H1 (cell line): Measurements from ENCODE around the gene SV2B. TPM values are rescaled to one million over a fixed set of nuclear protein-coding genes. Genes with fewer than 3 reads are reported as not detected.

Experiments used
- CTCF ChIA-PET: fragments of 300-600 bp; sonication (Branson Sonifier 250); formaldehyde crosslinking; loops from one replicate; lab custom pipeline; 2021; ENCODE audit not compliant: partially characterized antibody; lab: Charles Lee
- POLR2A ChIA-PET: fragments of 300-600 bp; sonication (Branson Sonifier 250); formaldehyde crosslinking; loops from one replicate; lab custom pipeline; 2021; ENCODE audit warnings: inconsistent platforms; ENCODE audit not compliant: partially characterized antibody; lab: Charles Lee
- DNase-seq, 2 experiments: peaks; one replicate each; pipeline versions ENCODE4 v3.0.0 to v3.0.0-alpha.2; 2010 to 2022; ENCODE audit warnings: low spot score in 2 of 2, low read depth in 1 of 2, mixed read lengths in 1 of 2
- FAIRE-seq: peaks from 2 replicates; lab custom pipeline; 2011; peaks lifted over from hg19 to GRCh38; lab: Jason Lieb, UNC
- H2AFZ ChIP-seq: 2 replicates; pipeline ENCODE4 v1.8.1; 2012; ENCODE audit warnings: low read length, inconsistent platforms
- H2AK5ac ChIP-seq: 2 replicates; pipeline ENCODE4 v1.6.1; 2013; ENCODE audit warnings: low read depth, low read length
- H2BK120ac ChIP-seq: replicated peaks from 2 replicates; pipeline ENCODE3; 2013; ENCODE audit warnings: low read depth, low read length, inconsistent platforms
- H2BK12ac ChIP-seq: 2 replicates; pipeline ENCODE4 v1.6.1; 2013; ENCODE audit warnings: low read depth, low read length
- H2BK15ac ChIP-seq: 2 replicates; pipeline ENCODE4 v1.6.1; 2013; ENCODE audit warnings: low read length
- H2BK20ac ChIP-seq: 2 replicates; pipeline ENCODE4 v1.6.1; 2013; ENCODE audit warnings: low read length
- H2BK5ac ChIP-seq: 2 replicates; pipeline ENCODE4 v1.6.1; 2013; ENCODE audit warnings: low read depth, low read length
- H3K14ac ChIP-seq: 2 replicates; pipeline ENCODE4 v1.6.1; 2013; ENCODE audit warnings: inconsistent platforms; ENCODE audit not compliant: insufficient read length
- H3K18ac ChIP-seq: 2 replicates; pipeline ENCODE4 v1.6.1; 2013; ENCODE audit warnings: low read length; ENCODE audit errors: extremely low read depth
- H3K23ac ChIP-seq: 2 replicates; pipeline ENCODE4 v1.6.1; 2013; ENCODE audit warnings: inconsistent platforms; ENCODE audit not compliant: insufficient read length
- H3K23me2 ChIP-seq: 2 replicates; pipeline ENCODE4 v1.6.1; 2013; ENCODE audit warnings: low read depth, low read length
- H3K27ac ChIP-seq: 2 replicates; pipeline ENCODE4 v1.6.1; 2011; ENCODE audit warnings: low read depth, low read length, inconsistent platforms
- H3K27me3 ChIP-seq, 4 experiments: replicated peaks in 1 of 4; 1 replicate in 1 of 4; 2 replicates in 3 of 4; pipeline versions ENCODE4 v1.6.1 to v1.8.1; 2011 to 2013; ENCODE audit warnings: low read length in 3 of 4, mild to moderate bottlenecking in 3 of 4, inconsistent platforms in 2 of 4, mixed read lengths in 2 of 4, moderate library complexity in 1 of 4; ENCODE audit not compliant: control insufficient read depth in 3 of 4, insufficient read depth in 3 of 4; ENCODE audit errors: extremely low read depth in 1 of 4
- H3K36me3 ChIP-seq, 4 experiments: 2 replicates each; pipeline versions ENCODE4 v1.6.1 to v1.8.1; 2011 to 2013; ENCODE audit warnings: mild to moderate bottlenecking in 4 of 4, low read length in 3 of 4, moderate library complexity in 2 of 4, control low read depth in 1 of 4, inconsistent platforms in 1 of 4; ENCODE audit not compliant: insufficient read depth in 4 of 4, control insufficient read depth in 2 of 4
- H3K4ac ChIP-seq: replicated peaks from 2 replicates; pipeline ENCODE3; 2013; ENCODE audit warnings: low read length, low read depth, mixed read lengths, inconsistent platforms; ENCODE audit not compliant: insufficient read length
- H3K4me1 ChIP-seq, 4 experiments: replicated peaks in 1 of 4; 1 replicate in 1 of 4; 2 replicates in 3 of 4; pipeline versions ENCODE4 v1.6.1 to v1.8.1; 2011 to 2013; ENCODE audit warnings: low read length in 3 of 4, inconsistent platforms in 2 of 4, mixed read lengths in 1 of 4; ENCODE audit not compliant: insufficient read depth in 4 of 4, control insufficient read depth in 3 of 4
- H3K4me2 ChIP-seq, 2 experiments: 2 replicates each; pipeline versions ENCODE4 v1.6.1 to v1.8.1; 2011 to 2013; ENCODE audit warnings: low read depth in 2 of 2, low read length in 2 of 2, control low read depth in 1 of 2, inconsistent platforms in 1 of 2, mild to moderate bottlenecking in 1 of 2; ENCODE audit not compliant: insufficient read depth in 1 of 2
- H3K4me3 ChIP-seq, 4 experiments: fragments of 200-600, 300-600 bp in 1 of 4; sonication (generic), shearing (Covaris generic), sonication (Bioruptor Twin) in 1 of 4; 2 replicates each; pipeline versions ENCODE4 v1.5.1 to v1.8.1; 2011 to 2016; ENCODE audit warnings: low read length in 4 of 4, low read depth in 3 of 4, control low read depth in 2 of 4, inconsistent platforms in 2 of 4, mild to moderate bottlenecking in 2 of 4, mixed read lengths in 1 of 4, moderate library complexity in 1 of 4; ENCODE audit not compliant: insufficient read depth in 2 of 4; ENCODE audit errors: extremely low read depth in 1 of 4
- H3K56ac ChIP-seq: replicated peaks from 2 replicates; pipeline ENCODE3; 2013; ENCODE audit warnings: low read depth, mild to moderate bottlenecking, mixed read lengths, low read length, inconsistent platforms; ENCODE audit not compliant: insufficient read length
- H3K79me1 ChIP-seq: 2 replicates; pipeline ENCODE4 v1.6.1; 2013; ENCODE audit warnings: low read depth, low read length, control low read depth
- H3K79me2 ChIP-seq, 2 experiments: 2 replicates each; pipeline versions ENCODE4 v1.6.1 to v1.8.1; 2012 to 2013; ENCODE audit warnings: low read length in 2 of 2, mild to moderate bottlenecking in 2 of 2, inconsistent platforms in 1 of 2; ENCODE audit not compliant: insufficient read depth in 2 of 2, control insufficient read depth in 1 of 2
- H3K9ac ChIP-seq, 4 experiments: replicated peaks in 1 of 4; 1 replicate in 1 of 4; 2 replicates in 3 of 4; pipeline versions ENCODE4 v1.6.1 to v1.8.1; 2011 to 2013; ENCODE audit warnings: low read depth in 3 of 4, low read length in 3 of 4, control low read depth in 2 of 4, mild to moderate bottlenecking in 2 of 4, moderate library complexity in 2 of 4, inconsistent platforms in 1 of 4; ENCODE audit errors: extremely low read depth in 1 of 4
- H3K9me3 ChIP-seq, 2 experiments: 2 replicates each; pipeline versions ENCODE4 v1.6.1 to v1.8.1; 2012 to 2013; ENCODE audit warnings: mild to moderate bottlenecking in 2 of 2, moderate library complexity in 2 of 2, control low read depth in 1 of 2, inconsistent platforms in 1 of 2, low read depth in 1 of 2, low read length in 1 of 2, mixed read lengths in 1 of 2; ENCODE audit not compliant: insufficient read depth in 2 of 2
- H4K20me1 ChIP-seq, 2 experiments: replicated peaks in 1 of 2; 2 replicates each; pipeline versions ENCODE3 to v1.8.1; 2011 to 2013; ENCODE audit warnings: inconsistent platforms in 2 of 2, low read length in 2 of 2, mild to moderate bottlenecking in 1 of 2; ENCODE audit not compliant: insufficient read depth in 2 of 2, control insufficient read depth in 1 of 2
- H4K5ac ChIP-seq: 2 replicates; pipeline ENCODE4 v1.6.1; 2013; ENCODE audit warnings: low read length, low read depth, mixed read lengths, inconsistent platforms; ENCODE audit not compliant: insufficient read length
- H4K8ac ChIP-seq: 2 replicates; pipeline ENCODE4 v1.8.0; 2013; ENCODE audit warnings: mild to moderate bottlenecking, moderate library complexity, low read length, inconsistent platforms; ENCODE audit not compliant: insufficient read depth; ENCODE audit errors: extremely low read depth
- H4K91ac ChIP-seq: replicated peaks from 2 replicates; pipeline ENCODE3; 2013; ENCODE audit warnings: low read length, mixed read lengths, inconsistent platforms; ENCODE audit not compliant: insufficient read length
- BCL11A ChIP-seq, 2 experiments: IDR thresholded peaks; one replicate each; pipeline ENCODE4 v1.6.1; 2011; ENCODE audit warnings: low read depth in 2 of 2, low read length in 2 of 2, mild to moderate bottlenecking in 2 of 2
- CHD1 ChIP-seq: IDR thresholded peaks from 2 replicates; pipeline ENCODE4 v1.6.1; 2012; ENCODE audit warnings: low read depth, low read length, improper control_type of control experiment
- GABPA ChIP-seq: IDR thresholded peaks from 2 replicates; pipeline ENCODE4 v1.6.1; 2011; ENCODE audit warnings: mild to moderate bottlenecking, low read length, moderate library complexity, borderline replicate concordance; ENCODE audit not compliant: insufficient read depth
- JUN ChIP-seq: IDR thresholded peaks from 2 replicates; pipeline ENCODE4 v1.6.1; 2011; ENCODE audit warnings: low read depth, mild to moderate bottlenecking, improper control_type of control experiment, low read length
- JUND ChIP-seq: IDR thresholded peaks from 2 replicates; pipeline ENCODE4 v1.6.1; 2011; ENCODE audit warnings: mild to moderate bottlenecking, improper control_type of control experiment, low read length
- MAFK ChIP-seq: IDR thresholded peaks from 2 replicates; pipeline ENCODE4 v1.6.1; 2012; ENCODE audit warnings: low read depth, mild to moderate bottlenecking, improper control_type of control experiment, low read length
- NANOG ChIP-seq: IDR thresholded peaks from 2 replicates; pipeline ENCODE4 v1.6.1; 2011; ENCODE audit warnings: low read length, low read depth, mild to moderate bottlenecking, inconsistent platforms; ENCODE audit not compliant: insufficient read depth, poor library complexity, severe bottlenecking
- RAD21 ChIP-seq, 2 experiments: IDR thresholded peaks in 1 of 2; conservative IDR thresholded peaks in 1 of 2; 2 replicates each; pipeline ENCODE4 v1.6.1; 2011; ENCODE audit warnings: low read depth in 2 of 2, low read length in 2 of 2, improper control_type of control experiment in 1 of 2, inconsistent platforms in 1 of 2, mild to moderate bottlenecking in 1 of 2, moderate library complexity in 1 of 2
- RNF2 ChIP-seq: fragments of 200-900, 300-1000 bp; sonication (generic); IDR thresholded peaks from 2 replicates; pipeline ENCODE4 v1.7.1; 2016; ENCODE audit warnings: borderline replicate concordance, low read depth, mild to moderate bottlenecking, antibody characterized with exemption, low read length; ENCODE audit not compliant: poor library complexity, severe bottlenecking; ENCODE audit errors: missing control alignments
- RXRA ChIP-seq: IDR thresholded peaks from 2 replicates; pipeline ENCODE4 v1.6.1; 2011; ENCODE audit warnings: low read depth, mild to moderate bottlenecking, low read length, moderate library complexity; ENCODE audit not compliant: insufficient read depth
- SRF ChIP-seq: IDR thresholded peaks from 2 replicates; pipeline ENCODE4 v1.6.1; 2011; ENCODE audit warnings: mild to moderate bottlenecking, low read depth, low read length, moderate library complexity
- WGBS, 2 experiments: shearing (Covaris generic) in 1 of 2; methylation state at CpG; one replicate each; pipeline versions ENCODE4 v1.1.6 to v1.1.7; 2013 to 2015; ENCODE audit warnings: low lambda C conversion rate in 2 of 2, mixed read lengths in 2 of 2, inconsistent platforms in 1 of 2, low coverage in 1 of 2, missing lambda C conversion rate in 1 of 2; ENCODE audit not compliant: insufficient replicate concordance in 2 of 2, insufficient coverage in 1 of 2, insufficient read length in 1 of 2; ENCODE audit errors: extremely low coverage in 1 of 2, missing lambda C conversion rate in 1 of 2; 5-methylcytosine and 5-hydroxymethylcytosine counted together
- polyA plus RNA-seq, 7 experiments: library from polyadenylated mRNA; depleted of rRNA in 3 of 7; stranded (reverse) in 5 of 7; unstranded in 2 of 7; fragments of >200 nt in 5 of 7; fragments of 200-250 nt in 2 of 7; gene quantifications; 1 replicate in 5 of 7; 2 replicates in 1 of 7; 4 replicates in 1 of 7; pipeline versions ENCODE4 v1.2.1 to v1.2.3, GENCODE V29; 2011 to 2013; ENCODE audit warnings: missing spikeins in 2 of 7, mixed read lengths in 2 of 7
- total RNA-seq: library from RNA; stranded (reverse); fragmentation: NEBNext Ultra II Directional; extraction: Animal tissue kit (Norgen Biotek cat#: 25700); gene quantifications from 2 replicates; pipeline ENCODE4 v1.2.1, GENCODE V29; 2021
- TF ChIP-seq, protein P1 (sequence below): IDR thresholded peaks from 2 replicates; pipeline ENCODE4 v1.6.1; 2011; ENCODE audit warnings: low read depth, mild to moderate bottlenecking, low read length; ENCODE audit not compliant: insufficient read depth

The SV2B gene
- total and polyA plus RNA-seq, 2 of the 8 experiments (the other 6 are each of a cell fraction or from before 2014, with no cell fraction given), result 0.09 to 0.20 TPM

GRCh38 chr15:91265416-91265940 lies 165.4 kb downstream of the SV2B start:
- no peak overlapping the region for H2AFZ ChIP-seq
- H3K56ac ChIP-seq, result no peak overlapping the region
- H2BK120ac ChIP-seq, result no peak overlapping the region
- no peak overlapping the region for H3K4me2 ChIP-seq
- no peak overlapping the region for H4K5ac ChIP-seq
- no peak overlapping the region for H2BK20ac ChIP-seq
- H3K18ac ChIP-seq, result no peak overlapping the region
- H3K27ac ChIP-seq, result no peak overlapping the region
- no peak overlapping the region for H3K4ac ChIP-seq
- FAIRE-seq (no peak), DNase-seq (no peak)
- no peak overlapping the region for H3K23ac ChIP-seq
- peaks cover 0 to 2% of the 10 kb centered on the region in 2 experiments for H4K20me1 ChIP-seq
- H3K4me3 ChIP-seq, result no peak overlapping the region
- H3K27me3 ChIP-seq, result no peaks in the 10 kb centered on the region
- no peak overlapping the region for H4K91ac ChIP-seq
- H2BK5ac ChIP-seq, result no peak overlapping the region
- H3K14ac ChIP-seq, result no peak overlapping the region
- H3K9ac ChIP-seq, result no peak overlapping the region
- H3K79me1 ChIP-seq, result no peaks in the 10 kb centered on the region
- no peak overlapping the region for H4K8ac ChIP-seq
- H3K4me1 ChIP-seq, result no peaks in the 10 kb centered on the region
- POLR2A ChIA-PET, result no interaction called here
- no peaks in the 10 kb centered on the region for H3K9me3 ChIP-seq
- H3K23me2 ChIP-seq, result peaks cover 4% of the 10 kb centered on the region; the same call in 1 of the 2 replicates
- CTCF ChIA-PET, result interaction anchor here (0.9 to 6.2 kb wide), 10 partner anchors 9 to 308 kb away, joined by 3 to 78 read pairs (median 4); no protein-coding TSS in a partner anchor
- H2BK15ac ChIP-seq, result no peak overlapping the region
- H3K36me3 ChIP-seq, result no peaks in the 10 kb centered on the region
- no peak overlapping the region for H2AK5ac ChIP-seq
- 93% methylated on average over 4 of the region's 4 CpGs; no CpG with 5 or more reads in 1 of the 2 experiments for WGBS, 2 experiments
- no peak overlapping the region for H2BK12ac ChIP-seq
- H3K79me2 ChIP-seq, result no peaks in the 10 kb centered on the region
- TF ChIP-seq SRF (no peak), CHD1 (no peak), NANOG (no peak), RAD21 (IDR thresholded peaks at IDR 0.05 in 1 of 2, conservative IDR thresholded peaks at IDR 0.05 in 1 of 2; ENCODE audit: low read depth in 2 of 2, low read length in 2 of 2) (no peak), JUN (no peak), RNF2 (no peak), BCL11A (IDR thresholded peaks at IDR 0.05; ENCODE audit: low read depth in 2 of 2, low read length in 2 of 2) (no peak), MAFK (no peak), GABPA (no peak), JUND (no peak), RXRA (no peak)
- TF ChIP-seq, protein P1, sequence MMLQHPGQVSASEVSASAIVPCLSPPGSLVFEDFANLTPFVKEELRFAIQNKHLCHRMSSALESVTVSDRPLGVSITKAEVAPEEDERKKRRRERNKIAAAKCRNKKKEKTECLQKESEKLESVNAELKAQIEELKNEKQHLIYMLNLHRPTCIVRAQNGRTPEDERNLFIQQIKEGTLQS, result no peak
